ENCODE data around the gene HPX. TPM values are rescaled to one million over a fixed set of nuclear protein-coding genes. Genes with fewer than 3 reads are reported as not detected.

HPX gene
- total RNA-seq, 4 donors from 2014 or later: 0.31 to 3.6 TPM; not detected in 2

GRCh38 chr11:6456361-6457073, 15.7 kb upstream of the HPX start:
- Histone ChIP-seq H3K4me3 (no peak overlapping the region), H3K27ac (no peak overlapping the region), H3K27me3 (no peaks in the 10 kb centered on the region), H3K9me3 (no peaks in the 10 kb centered on the region), H3K36me3 (peaks cover 0 to 100% of the 10 kb centered on the region in 2 donors), H3K4me1 (no peaks in the 10 kb centered on the region)
- TF ChIP-seq EP300 (IDR thresholded peaks at IDR 0.05): no peak
- TF ChIP-seq, protein P1, sequence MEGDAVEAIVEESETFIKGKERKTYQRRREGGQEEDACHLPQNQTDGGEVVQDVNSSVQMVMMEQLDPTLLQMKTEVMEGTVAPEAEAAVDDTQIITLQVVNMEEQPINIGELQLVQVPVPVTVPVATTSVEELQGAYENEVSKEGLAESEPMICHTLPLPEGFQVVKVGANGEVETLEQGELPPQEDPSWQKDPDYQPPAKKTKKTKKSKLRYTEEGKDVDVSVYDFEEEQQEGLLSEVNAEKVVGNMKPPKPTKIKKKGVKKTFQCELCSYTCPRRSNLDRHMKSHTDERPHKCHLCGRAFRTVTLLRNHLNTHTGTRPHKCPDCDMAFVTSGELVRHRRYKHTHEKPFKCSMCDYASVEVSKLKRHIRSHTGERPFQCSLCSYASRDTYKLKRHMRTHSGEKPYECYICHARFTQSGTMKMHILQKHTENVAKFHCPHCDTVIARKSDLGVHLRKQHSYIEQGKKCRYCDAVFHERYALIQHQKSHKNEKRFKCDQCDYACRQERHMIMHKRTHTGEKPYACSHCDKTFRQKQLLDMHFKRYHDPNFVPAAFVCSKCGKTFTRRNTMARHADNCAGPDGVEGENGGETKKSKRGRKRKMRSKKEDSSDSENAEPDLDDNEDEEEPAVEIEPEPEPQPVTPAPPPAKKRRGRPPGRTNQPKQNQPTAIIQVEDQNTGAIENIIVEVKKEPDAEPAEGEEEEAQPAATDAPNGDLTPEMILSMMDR (IDR thresholded peaks at IDR 0.05): no peak
- TF ChIP-seq POLR2AphosphoS5 (IDR thresholded peaks at IDR 0.05): no peak
- TF ChIP-seq POLR2A (IDR thresholded peaks at IDR 0.05): no peak
- ATAC-seq: no peak
- 100% methylated on average over 3 of the region's 56 CpGs; no CpG with 5 or more reads in 1 of the 2 donors for WGBS, 2 donors (ENCODE audit: low coverage in 1 of 2)

GRCh38 chr11:6455070-6455469, 14.3 kb upstream of the HPX start:
- H3K4me3 ChIP-seq: no peak overlapping the region
- H3K27ac ChIP-seq: no peak overlapping the region
- TF ChIP-seq EP300 (IDR thresholded peaks at IDR 0.05) (no peak), POLR2AphosphoS5 (IDR thresholded peaks at IDR 0.05) (no peak), POLR2A (IDR thresholded peaks at IDR 0.05) (no peak)
- TF ChIP-seq, protein P1 (IDR thresholded peaks at IDR 0.05): no peak
- ATAC-seq: no peak
- no peaks in the 10 kb centered on the region for H3K4me1 ChIP-seq
- H3K27me3 ChIP-seq: no peaks in the 10 kb centered on the region
- no peaks in the 10 kb centered on the region for H3K9me3 ChIP-seq
- peaks cover 0 to 100% of the 10 kb centered on the region in 2 donors for H3K36me3 ChIP-seq
- 81 to 82% methylated on average over 2 of the region's 2 CpGs for WGBS, 2 donors (ENCODE audit: low coverage in 1 of 2)

- peaks cover 0 to 100% of the 10 kb centered on the region in 2 donors for H3K36me3 ChIP-seq
- TF ChIP-seq, protein P1 (IDR thresholded peaks at IDR 0.05): no peak
- TF ChIP-seq POLR2A (IDR thresholded peaks at IDR 0.05) (no peak), POLR2AphosphoS5 (IDR thresholded peaks at IDR 0.05) (no peak), EP300 (IDR thresholded peaks at IDR 0.05) (no peak)
- H3K4me3 ChIP-seq: no peak overlapping the region
- no peaks in the 10 kb centered on the region for H3K27me3 ChIP-seq
- no peaks in the 10 kb centered on the region for H3K9me3 ChIP-seq
- ATAC-seq: no peak
- H3K27ac ChIP-seq: no peak overlapping the region
- H3K4me1 ChIP-seq: no peaks in the 10 kb centered on the region
- 100% methylated on average over 1 to 2 of the region's 2 CpGs for WGBS, 2 donors (ENCODE audit: low coverage in 1 of 2)
Measured at GRCh38 chr11:6453152-6453551, 12.4 kb upstream of the HPX start.

DNA sequence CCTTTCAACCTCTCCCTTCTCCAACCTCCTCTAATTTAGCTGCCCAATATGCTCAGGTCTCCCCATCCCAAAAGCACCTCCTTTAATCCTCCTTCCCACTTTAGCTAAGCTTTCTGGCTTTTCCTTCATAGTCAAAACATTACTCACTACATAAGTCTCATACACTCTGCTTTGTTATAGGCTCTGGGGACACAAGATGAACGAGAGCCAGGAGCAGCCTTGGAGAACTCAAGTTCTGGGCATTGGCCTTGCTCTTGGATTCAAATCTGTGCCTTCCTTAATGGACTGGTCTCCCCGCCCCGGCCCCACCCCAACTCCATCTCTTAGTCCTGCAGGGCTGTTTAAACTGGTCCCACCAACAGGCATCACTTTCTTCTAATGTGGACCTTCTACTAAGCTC, 11.4 kb upstream of the HPX start:
- peaks cover 0 to 100% of the 10 kb centered on the region in 2 donors for H3K36me3 ChIP-seq
- no peaks in the 10 kb centered on the region for H3K4me1 ChIP-seq
- WGBS, 2 donors (ENCODE audit: low coverage in 1 of 2): 60% methylated on average over 1 of the region's 3 CpGs; no CpG with 5 or more reads in 1 of the 2 donors
- no peak overlapping the region for H3K4me3 ChIP-seq
- H3K9me3 ChIP-seq: no peaks in the 10 kb centered on the region
- no peak for ATAC-seq
- H3K27ac ChIP-seq: no peak overlapping the region
- TF ChIP-seq POLR2AphosphoS5 (IDR thresholded peaks at IDR 0.05): no peak
- TF ChIP-seq, protein P1 (IDR thresholded peaks at IDR 0.05): no peak
- TF ChIP-seq POLR2A (IDR thresholded peaks at IDR 0.05): no peak
- TF ChIP-seq EP300 (IDR thresholded peaks at IDR 0.05): no peak
- H3K27me3 ChIP-seq: no peaks in the 10 kb centered on the region

DNA sequence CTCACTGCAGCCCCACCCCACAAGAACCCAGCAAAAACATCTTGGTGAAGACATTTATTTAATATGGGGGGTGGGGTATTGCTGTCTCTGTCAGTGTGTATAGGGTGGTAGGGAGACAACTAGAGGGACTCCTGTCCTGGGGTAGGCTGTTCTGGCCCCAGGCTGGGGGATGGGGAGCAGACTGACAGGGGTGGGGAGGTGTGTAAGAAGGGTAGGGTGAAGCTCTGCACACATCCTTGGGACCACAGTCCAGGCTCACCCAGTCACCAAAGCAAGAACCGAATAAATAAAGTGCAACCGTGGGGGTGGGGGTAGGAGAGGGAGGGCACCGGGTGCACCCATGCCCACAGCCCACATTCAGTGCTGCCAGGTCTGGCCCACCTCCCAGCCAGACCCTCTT, 7.8 kb upstream of the HPX start:
- Histone ChIP-seq H3K27ac (no peak overlapping the region), H3K4me3 (no peak overlapping the region), H3K9me3 (no peaks in the 10 kb centered on the region), H3K27me3 (no peaks in the 10 kb centered on the region), H3K36me3 (peaks cover 0 to 63% of the 10 kb centered on the region in 2 donors), H3K4me1 (no peaks in the 10 kb centered on the region)
- ATAC-seq: no peak
- TF ChIP-seq, protein P1 (IDR thresholded peaks at IDR 0.05): no peak
- TF ChIP-seq POLR2AphosphoS5 (IDR thresholded peaks at IDR 0.05) (no peak), POLR2A (IDR thresholded peaks at IDR 0.05) (no peak), EP300 (IDR thresholded peaks at IDR 0.05) (no peak)
- 100% methylated on average over 1 of the region's 3 CpGs; no CpG with 5 or more reads in 1 of the 2 donors for WGBS, 2 donors (ENCODE audit: low coverage in 1 of 2)

All from gastroesophageal sphincter (tissue), 4 donors.